ENCODE data around the gene VPS39.

DNA sequence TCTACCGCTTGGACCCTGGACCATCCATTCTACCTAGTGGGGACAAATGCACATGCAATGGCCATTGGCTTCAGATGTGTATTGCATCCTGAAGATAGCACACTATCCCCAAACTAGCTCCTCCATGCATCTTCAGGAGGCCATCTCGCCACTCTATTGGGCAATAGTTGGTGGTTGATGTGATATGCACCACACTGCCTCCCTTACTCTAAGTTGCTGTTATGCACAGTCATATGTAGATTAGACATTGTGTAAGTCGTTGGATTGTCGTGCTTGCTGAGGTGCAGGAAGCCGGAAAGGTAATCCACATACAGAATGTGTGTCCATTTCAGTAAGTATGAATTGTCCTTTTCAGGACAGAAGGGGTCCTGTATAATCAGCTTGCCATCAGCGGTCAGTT lies 87.1 kb downstream of the VPS39 start:
- no peak for TF ChIP-seq JUNB (CRISPR knock-in tag; IDR thresholded peaks at IDR 0.05; ENCODE audit: borderline replicate concordance)
- TF ChIP-seq, protein P1, sequence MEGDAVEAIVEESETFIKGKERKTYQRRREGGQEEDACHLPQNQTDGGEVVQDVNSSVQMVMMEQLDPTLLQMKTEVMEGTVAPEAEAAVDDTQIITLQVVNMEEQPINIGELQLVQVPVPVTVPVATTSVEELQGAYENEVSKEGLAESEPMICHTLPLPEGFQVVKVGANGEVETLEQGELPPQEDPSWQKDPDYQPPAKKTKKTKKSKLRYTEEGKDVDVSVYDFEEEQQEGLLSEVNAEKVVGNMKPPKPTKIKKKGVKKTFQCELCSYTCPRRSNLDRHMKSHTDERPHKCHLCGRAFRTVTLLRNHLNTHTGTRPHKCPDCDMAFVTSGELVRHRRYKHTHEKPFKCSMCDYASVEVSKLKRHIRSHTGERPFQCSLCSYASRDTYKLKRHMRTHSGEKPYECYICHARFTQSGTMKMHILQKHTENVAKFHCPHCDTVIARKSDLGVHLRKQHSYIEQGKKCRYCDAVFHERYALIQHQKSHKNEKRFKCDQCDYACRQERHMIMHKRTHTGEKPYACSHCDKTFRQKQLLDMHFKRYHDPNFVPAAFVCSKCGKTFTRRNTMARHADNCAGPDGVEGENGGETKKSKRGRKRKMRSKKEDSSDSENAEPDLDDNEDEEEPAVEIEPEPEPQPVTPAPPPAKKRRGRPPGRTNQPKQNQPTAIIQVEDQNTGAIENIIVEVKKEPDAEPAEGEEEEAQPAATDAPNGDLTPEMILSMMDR (CRISPR knock-in tag; IDR thresholded peaks at IDR 0.05), result no peak

All from HepG2 (cell line).